ENCODE data around the gene FDXACB1.

FDXACB1 gene

GRCh38 chr11:111878849-111879636 is at the start of gene FDXACB1, which contains the start of gene CFAP68:
Gene FDXACB1, minus strand, starts transcription at chr11:111879165. Its CDS starts 33 bp downstream, at chr11:111879132.
Gene CFAP68, plus strand, starts transcription at chr11:111879541. Its CDS starts 20 bp downstream, at chr11:111879561.
- DNase-seq: peak; percentile 96

- DNase-seq: peak; percentile 97 to 99
Observed at GRCh38 chr11:111926505-111927391, 47.8 kb upstream of the FDXACB1 start.

GRCh38 chr11:111925953-111926352 is 47.0 kb upstream of the FDXACB1 start:
- no peak for DNase-seq

GRCh38 chr11:111923951-111924350 is 45.0 kb upstream of the FDXACB1 start:
- no peak for DNase-seq

GRCh38 chr11:111923351-111923788 is 44.4 kb upstream of the FDXACB1 start:
- DNase-seq: no peak

GRCh38 chr11:111922803-111923202 is 43.8 kb upstream of the FDXACB1 start:
- DNase-seq: no peak

- DNase-seq: no peak
Observed at GRCh38 chr11:111921541-111922230, 42.7 kb upstream of the FDXACB1 start.

GRCh38 chr11:111920908-111921307 is 41.9 kb upstream of the FDXACB1 start:
- no peak for DNase-seq

GRCh38 chr11:111918390-111919256 is 39.7 kb upstream of the FDXACB1 start, which contains the start of gene C11orf52:
Gene C11orf52, plus strand, starts transcription at chr11:111918913. Its CDS starts 60 bp downstream, at chr11:111918973.
- DNase-seq: no peak

- no peak for DNase-seq
Observed at GRCh38 chr11:111917788-111918187, 38.8 kb upstream of the FDXACB1 start.

- DNase-seq: no peak
Observed at GRCh38 chr11:111917312-111917711, 38.3 kb upstream of the FDXACB1 start.

- no peak for DNase-seq
Observed at GRCh38 chr11:111916768-111917167, 37.8 kb upstream of the FDXACB1 start.

GRCh38 chr11:111913997-111914396 is 35.0 kb upstream of the FDXACB1 start:
- DNase-seq: no peak

GRCh38 chr11:111913031-111913861 is 34.3 kb upstream of the FDXACB1 start:
- DNase-seq: no peak

GRCh38 chr11:111912535-111912934 is 33.6 kb upstream of the FDXACB1 start, which contains the start of gene HSPB2:
Gene HSPB2, plus strand, starts transcription at chr11:111912734. Its CDS starts 96 bp downstream, at chr11:111912830.
- no peak for DNase-seq

- DNase-seq: no peak
Observed at GRCh38 chr11:111911563-111912401, 32.8 kb upstream of the FDXACB1 start, which contains the start of gene CRYAB. Gene CRYAB, minus strand, starts transcription at chr11:111911770. Its CDS starts 46 bp downstream, at chr11:111911724.

GRCh38 chr11:111910676-111911562 is 32.0 kb upstream of the FDXACB1 start:
- no peak for DNase-seq

- DNase-seq: no peak
Observed at GRCh38 chr11:111909378-111909777, 30.4 kb upstream of the FDXACB1 start.
